Measurements from ENCODE around the gene NUDT15.
A peak's percentile ranks its signal among the peaks of the same experiment; 100 is the strongest.
"Not testable (repeated sequence)": the region's sequence is repeated elsewhere in the genome, so short reads cannot be mapped to it uniquely, and the experiment has no call there.

Gene NUDT15

DNA sequence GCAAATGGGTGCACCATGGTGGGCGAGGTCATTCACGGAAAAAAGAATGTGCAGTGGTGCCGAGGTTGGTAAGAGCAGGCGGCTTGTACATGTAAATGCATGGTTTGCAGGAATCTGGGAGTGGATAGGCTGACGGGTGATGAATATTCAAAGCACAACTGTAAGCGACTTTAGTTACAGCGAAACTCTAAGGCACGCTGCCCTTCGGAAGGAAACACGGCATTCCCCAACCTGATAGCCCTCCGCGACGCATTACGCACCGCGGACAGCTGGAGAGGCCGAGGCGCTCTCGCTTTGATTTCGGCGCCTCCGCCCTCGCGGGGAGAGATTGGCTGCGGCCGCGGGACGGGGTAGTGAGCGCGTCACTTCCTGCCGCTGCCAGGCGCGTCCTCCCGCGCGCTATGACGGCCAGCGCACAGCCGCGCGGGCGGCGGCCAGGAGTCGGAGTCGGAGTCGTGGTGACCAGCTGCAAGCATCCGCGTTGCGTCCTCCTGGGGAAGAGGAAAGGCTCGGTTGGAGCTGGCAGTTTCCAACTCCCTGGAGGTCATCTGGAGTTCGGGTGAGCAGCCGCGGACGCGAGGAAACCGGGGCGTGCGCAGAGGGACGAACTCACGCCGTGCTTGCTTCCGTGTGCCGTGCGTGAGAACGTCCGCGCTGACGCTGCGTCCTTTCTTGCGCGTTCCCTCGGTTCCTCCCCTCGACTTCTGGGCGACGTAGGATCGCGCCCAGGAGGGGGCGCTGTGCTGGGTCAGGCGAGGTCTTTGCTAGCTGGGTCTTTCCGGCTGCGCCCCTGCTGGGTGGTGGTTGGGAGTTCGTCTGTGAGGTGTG is at the start of gene NUDT15:
TSS of gene NUDT15 (plus strand) at position 381 of the 828 bp plus-strand sequence. CDS start at position 402, 21 bp downstream.
- peak; percentile 76 to 89 (median 86) for DNase-seq (ENCODE audit: low read depth in 3 of 3)

DNA sequence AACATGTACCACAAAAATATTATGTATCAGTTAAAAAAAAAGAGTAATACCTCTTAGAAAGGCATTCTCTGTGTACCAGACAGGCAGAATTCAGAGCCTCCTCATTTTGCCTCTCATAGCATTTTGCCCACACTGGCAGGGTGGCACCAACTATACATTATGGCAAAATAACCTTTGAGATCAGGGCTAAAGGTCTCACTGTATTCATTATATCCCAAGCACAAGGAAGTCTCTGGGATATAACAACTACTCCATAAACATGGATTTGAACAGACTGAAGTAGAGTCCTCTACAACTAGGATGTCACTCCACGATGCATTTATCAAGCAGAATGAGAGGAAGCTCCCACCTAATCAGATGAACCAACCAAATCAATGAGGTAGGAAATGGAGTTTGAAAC is 47.1 kb upstream of the NUDT15 start:
- no peak for DNase-seq (ENCODE audit: low read depth in 3 of 3)

DNA sequence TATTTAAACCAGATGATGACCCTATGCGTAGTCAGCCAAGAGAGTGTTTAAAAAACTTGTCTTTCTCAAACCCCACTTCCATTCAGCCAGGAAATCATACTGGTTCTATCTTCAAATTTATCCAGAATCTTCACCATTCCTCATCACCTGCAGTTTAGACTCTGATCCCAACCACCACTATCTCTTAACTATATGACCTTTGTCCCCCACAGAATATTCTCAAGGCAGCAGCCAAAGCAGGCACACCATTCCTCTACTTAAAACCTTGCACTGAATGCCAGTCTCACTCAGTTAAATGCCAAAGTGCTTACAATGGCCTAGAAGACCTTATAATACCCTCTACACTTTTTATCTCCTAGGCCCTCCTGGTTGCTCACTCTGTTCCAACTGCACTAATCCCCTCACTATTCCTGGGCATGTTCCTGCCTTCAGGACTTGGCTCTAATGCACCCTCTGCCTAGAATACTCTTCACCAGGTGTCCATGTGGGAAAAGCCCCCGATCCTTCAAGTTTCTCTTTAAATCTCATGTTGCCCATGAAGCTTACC is 46.5 kb upstream of the NUDT15 start:
- DNase-seq (ENCODE audit: low read depth in 3 of 3): no peak

DNA sequence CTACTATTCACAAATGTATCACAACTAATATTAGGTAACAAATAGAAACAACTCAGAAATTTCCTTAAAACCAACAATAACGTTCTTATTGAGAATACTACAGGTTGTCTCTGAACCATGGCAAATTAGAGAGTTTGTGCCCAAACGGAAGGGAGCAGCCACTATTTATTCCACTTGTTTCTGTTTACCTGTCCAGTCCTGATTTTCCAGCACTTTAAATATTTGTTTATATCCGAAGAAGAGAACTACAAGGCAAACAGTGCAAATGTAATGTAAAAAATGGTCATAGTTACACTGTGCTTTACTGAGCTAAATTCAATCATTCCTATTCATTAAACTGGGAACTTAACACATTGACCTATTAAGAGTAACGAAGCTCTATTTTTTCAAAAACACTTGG is 45.7 kb upstream of the NUDT15 start:
- no peak for DNase-seq (ENCODE audit: low read depth in 3 of 3)

DNA sequence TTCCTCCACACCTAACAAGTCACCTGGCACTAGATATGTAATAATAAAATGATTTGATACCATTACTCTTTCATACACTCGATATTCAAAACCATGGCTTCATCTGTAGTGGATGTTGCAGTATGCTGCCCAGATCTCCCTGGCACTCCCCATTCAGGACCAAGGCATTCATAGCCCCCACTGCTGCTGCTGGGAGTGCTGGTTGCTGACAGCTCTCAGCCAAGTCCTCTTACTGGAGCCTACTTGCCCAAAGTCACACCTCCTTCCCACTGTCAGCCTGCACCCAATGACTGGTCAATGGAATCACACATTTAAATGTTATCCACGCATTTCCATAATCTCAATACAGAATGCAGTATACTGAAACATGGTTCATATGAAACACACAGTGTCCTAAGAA is 40.1 kb upstream of the NUDT15 start:
- no peak for DNase-seq (ENCODE audit: low read depth in 3 of 3)

DNA sequence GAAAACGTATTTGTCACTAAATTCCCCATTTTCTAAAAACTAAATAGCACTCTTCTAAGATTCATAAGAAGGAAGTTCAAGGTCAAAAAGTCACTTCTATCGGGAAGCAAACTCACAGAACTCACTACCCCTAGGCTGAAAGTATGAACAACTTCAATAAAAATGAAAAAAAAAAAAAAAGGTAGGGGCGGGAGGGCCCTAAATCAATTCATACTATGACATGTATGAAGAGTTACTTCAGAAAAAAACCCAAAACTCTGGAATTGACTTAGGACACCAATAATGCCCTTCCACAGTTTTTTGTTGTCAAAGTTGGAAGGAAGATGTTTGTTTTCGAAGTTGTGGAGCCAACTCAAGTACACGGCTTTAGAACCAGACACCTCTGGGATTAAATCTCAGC is 37.6 kb upstream of the NUDT15 start:
- no peak for DNase-seq (ENCODE audit: low read depth in 3 of 3)

DNA sequence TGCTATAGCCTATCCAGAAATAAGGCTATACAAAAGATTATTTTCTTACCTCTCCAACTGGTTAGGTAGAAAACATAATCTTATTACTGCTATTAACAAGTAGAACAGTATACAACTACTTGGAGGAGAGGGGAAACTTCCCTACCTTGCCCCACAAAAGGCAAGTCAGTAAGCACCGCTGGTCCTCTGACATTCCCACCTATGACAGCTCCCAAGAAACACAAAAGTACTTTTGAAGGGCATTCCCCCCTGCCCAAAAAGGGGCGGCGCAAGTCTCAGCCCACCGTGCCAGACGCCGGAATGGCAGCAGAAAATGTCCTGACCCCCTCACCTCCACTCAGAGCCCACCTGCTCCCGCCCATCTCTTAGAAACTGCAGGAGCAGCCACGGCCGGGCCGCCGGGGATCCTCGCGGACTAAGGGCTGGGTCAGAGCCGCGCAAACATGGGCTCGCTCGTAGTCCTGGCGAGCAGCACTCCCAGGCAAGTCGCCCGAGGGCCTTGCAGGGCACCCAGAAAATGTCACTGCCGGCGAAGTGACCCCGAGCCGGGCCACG is 36.9 kb upstream of the NUDT15 start:
- DNase-seq (ENCODE audit: low read depth in 3 of 3): no peak

DNA sequence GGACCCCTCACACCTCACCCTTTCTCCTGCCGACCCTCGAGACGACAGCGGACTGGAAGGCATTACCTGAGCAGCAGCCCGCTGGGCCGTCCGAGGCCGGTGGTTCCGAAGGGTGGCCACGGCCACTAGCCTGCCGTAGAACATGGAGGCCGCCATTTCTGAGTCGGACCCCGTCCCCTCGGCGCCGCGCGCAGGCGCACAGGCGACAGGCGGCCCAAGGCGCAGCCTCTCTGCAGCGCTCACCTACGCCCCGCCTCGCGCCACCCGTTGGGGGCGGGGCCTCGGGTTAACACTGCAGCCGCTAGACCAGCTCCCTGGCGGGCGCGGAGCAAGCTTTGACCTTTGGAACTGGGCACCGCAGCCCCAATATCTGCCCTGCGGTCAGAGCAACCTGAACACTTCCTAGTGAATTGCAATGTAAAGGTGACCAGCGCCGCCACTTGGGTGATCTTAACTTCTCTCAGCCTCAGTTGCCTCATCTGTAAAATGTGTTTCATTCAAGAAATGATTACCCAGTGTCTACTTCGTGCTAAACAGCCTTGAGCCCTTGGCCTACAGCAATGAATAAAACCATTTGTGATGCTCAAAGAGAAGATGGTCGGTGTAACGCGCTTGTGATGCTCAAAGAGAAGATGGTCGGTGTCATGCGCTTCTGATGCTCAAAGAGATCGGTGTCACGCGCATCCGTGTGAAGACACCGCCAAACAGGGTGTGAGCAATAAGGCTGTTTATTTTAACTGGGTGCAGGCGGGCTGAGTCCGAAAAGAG is 36.2 kb upstream of the NUDT15 start, which contains the start of gene SUCLA2:
TSS of gene SUCLA2 (minus strand) at position 160 of the 768 bp plus-strand sequence. CDS start at position 156, 4 bp downstream.
- peak; percentile 78 to 88 (median 85) for DNase-seq (ENCODE audit: low read depth in 3 of 3)

DNA sequence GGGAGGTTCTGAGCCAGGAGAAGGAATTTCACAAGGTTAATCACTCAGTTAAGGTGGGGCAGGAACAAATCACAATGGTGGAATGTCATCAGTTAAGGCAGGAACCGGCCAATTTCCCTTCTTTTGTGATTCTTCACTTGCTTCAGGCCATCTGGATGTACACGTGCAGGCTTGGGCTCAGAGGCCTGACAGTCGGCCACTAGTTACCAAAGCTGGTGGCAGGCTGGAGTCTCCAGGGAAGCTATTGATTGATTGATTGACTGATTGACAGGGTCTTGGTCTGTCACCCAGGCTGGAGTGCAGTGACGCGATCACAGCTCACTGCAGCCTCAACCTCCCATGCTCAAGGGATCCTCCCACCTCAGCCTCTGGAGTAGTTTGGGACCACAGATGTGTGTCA is 35.5 kb upstream of the NUDT15 start:
- DNase-seq (ENCODE audit: low read depth in 3 of 3): not testable (repeated sequence)

DNA sequence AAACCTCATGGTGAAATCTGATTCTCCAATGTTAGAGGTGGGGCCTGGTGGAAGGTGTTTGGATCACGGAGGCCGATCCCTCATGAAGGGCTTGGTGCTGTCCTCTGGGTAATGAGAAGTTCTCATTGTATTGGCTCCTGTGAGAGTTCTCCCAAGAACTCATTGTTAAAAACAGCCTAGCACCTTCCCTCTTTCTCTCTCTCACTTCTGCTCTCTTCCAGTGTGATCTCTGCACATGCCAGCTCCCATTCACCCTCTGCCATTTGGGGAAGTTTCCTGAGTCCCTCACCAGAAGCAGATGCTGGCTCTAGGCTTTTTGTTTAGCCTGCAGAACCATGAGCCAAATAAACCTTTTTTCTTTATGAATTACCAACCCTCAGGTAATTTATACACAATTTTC is 33.3 kb upstream of the NUDT15 start:
- no peak for DNase-seq (ENCODE audit: low read depth in 3 of 3)

DNA sequence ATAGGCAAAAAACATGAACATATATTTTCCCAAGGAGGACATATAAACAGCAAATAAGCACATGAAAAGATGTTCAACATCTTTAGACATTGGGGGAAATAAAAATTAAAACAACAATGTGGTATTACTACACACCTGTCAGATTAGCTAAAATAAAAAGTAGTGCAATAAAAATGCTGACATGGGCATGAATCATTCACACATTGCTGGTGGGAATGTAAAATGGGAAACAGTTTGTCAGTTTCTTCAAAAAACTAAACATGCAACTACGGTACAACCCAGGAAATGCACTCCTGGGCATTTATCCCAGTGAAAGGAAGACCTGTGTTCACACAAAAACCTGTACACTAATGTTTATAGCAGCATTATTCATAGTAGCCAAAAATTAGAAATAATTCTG is 31.1 kb upstream of the NUDT15 start:
- DNase-seq (ENCODE audit: low read depth in 3 of 3): no peak

DNA sequence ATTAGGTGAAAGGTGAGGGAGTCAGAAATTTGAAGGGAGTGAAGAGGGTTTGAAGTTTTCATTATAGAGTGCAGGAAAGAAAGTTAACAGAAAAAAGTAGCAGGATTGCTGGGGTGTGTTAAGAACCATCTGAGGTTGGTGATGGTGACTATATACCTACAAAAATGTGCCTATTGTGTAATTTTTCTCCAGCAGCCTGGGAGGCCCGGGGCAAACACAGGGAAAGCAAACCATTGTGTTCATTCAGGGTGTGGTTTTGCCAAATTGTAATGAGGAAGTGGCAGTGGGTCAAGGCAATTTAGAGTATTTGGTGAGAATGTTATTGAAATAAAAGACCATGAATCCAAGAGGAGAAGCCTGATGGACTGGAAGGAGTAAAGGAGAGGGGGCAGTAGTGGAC is 28.2 kb upstream of the NUDT15 start:
- DNase-seq (ENCODE audit: low read depth in 3 of 3): no peak

DNA sequence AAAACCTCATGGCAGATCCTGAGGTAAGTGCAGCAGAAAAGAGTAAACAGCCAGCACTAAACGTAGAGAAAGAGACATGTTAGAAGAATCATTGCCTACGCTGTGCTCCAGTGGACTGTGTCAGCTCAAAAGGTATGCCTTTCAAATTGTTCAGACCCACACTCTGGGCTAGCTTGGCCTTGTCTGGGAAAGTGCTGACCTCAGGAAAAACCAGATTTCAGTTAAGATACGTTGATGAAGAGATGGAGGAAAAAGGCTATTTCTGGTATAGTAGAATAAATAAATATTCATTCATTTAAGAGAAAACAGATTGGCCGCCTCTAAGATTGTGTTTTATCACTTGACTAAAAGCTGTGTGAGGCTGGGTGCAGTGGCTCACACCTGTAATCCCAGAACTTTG is 26.8 kb upstream of the NUDT15 start:
- no peak for DNase-seq (ENCODE audit: low read depth in 3 of 3)

DNA sequence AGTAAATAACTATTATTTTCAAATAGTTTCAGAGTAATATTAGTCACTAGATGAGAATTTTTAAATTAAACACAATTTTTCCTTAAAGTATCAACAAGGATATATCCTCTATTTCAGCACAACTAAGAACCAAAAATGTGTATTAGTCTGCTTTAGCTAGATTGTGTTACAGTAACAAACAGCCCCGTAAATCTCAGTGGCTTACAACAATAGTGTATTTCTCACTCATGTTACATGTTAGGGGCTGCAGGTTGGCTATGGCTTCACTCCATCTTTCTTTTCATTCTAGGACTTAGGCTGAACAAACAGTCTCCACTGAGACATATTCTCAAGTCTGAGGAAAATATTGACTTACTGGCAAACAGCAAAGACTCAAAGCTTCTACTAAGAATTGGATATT is 24.9 kb upstream of the NUDT15 start:
- DNase-seq (ENCODE audit: low read depth in 3 of 3): no peak

DNA sequence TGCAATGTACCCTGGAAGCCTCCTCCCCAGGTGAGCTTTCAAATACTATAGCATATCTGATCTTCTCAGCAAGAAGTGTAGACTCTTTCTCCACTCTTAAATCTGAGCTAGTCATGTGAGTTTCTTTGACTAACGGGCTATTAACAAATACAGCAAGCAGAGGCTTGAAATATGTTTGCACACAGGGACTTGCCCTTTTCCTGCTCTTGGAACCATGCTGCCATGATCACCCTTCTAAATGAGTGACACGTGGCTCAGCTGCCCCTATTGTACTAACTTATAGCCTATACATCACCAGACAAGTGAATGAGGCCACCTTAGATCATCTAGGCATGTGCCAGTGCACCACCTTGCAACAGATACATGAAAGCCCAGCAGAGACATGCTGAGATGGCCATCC is 23.2 kb upstream of the NUDT15 start:
- no peak for DNase-seq (ENCODE audit: low read depth in 3 of 3)

DNA sequence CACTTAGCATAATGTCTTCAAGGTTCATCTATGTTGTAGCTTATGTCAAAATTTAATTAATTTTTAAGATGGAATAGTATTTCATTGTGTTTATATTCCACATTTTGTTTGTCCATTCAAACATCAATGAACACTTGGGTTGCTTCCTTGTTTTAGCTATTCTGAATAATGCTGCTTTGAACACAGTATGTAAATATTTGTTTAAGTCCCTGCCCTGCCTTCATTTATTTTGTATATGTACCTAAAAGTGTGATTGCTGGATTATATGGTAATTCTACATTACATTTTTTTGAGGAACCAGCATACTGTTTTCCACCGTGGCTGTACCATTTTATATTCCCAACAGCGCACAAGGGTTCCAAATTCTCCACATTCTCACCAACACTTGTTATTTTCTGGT is 18.9 kb upstream of the NUDT15 start:
- no peak for DNase-seq (ENCODE audit: low read depth in 3 of 3)

DNA sequence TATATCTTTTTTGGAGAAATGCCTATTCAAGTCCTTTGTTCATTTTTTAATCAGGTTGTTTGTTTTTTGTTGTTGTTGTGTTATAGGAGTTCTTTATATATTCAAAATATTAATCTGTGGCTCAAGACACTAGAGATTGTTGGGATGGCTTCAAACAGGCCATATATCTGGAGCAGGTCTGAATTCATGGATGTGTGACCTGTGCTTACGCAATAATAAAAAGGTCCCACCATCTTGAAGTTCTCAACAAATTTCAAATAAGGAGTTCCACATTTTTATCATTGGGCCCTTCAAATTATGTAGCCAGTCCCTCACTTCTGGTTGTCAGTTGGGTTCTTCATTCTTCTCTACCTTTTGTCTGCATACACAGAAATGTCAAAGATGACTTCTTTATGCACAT is 17.7 kb upstream of the NUDT15 start:
- DNase-seq (ENCODE audit: low read depth in 3 of 3): no peak

DNA sequence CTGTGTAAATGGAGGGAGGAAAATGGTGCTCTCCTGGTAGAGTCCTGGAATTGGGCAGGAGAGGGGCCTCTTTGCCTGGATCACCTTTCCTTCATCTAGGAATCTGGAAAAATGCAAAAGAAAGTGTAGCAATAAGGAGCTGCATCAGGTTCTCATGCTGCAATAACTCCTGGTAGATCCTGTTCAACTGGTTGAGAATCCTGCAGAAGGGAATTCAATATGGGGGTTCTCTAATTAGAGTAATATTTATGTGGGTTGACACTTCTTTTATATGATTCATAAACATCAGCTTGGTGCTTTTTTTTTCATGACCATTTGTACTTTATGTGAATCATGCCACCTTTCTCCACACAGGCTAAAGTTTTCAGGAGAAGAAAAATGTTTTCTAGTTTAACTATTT is 9.5 kb upstream of the NUDT15 start:
- no peak for DNase-seq (ENCODE audit: low read depth in 3 of 3)

DNA sequence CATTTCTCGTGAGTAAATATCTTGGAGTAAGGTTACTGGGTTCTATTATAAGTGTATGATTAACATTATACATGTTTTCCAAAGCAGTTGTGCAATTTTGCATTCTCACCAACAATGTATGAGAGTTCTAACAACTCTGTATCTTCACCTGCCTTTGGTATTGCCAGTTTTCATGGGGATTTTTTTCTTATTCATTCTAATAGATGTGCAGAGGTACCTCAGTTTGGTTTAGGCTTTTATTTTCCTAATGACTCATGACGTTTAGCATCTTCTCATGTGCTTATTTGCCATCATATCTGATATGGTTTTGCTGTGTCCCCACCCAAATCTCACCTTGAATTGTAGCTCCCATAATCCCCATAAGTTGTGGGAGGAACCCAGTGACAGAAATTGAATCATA is 7.7 kb upstream of the NUDT15 start:
- DNase-seq (ENCODE audit: low read depth in 3 of 3): no peak

DNA sequence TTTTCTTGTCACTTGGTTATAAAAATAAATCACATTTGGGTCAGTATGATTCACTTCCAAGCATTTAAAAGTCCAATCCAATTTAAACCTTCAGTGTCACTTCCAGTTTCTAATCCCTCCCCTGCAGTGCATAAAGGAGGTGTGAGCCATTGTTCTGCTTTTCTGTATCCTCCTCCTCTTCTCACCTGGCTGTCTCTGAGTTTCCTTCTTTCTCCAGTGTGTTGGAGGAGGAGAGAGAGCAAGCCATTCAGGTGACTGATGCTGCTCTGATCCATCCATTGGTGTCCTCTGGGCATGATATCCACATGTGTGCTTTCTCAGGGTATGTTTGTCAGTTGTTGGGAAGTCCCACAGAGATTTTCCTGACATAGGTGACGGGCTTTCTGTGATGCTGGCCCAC is 1.2 kb downstream of the NUDT15 start:
- no peak for DNase-seq (ENCODE audit: low read depth in 3 of 3)

DNA sequence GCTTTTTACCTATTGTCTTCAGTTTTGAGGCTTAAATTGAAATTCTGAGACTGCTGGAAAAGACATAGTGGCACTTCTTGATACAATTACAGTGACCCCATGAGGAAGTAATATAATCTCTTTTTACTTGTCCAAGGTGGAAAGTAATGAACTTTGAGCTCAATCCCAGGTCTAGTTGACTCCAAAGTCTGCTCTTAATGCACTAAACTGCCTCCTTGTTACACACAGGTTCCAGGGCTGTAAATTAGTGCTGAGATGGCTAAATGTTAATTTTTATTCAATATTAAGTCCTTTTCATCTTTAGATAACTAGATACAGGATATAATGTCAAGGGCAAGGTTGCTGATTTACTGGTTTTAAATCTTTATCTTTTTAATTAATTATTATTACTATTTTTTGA is 2.5 kb downstream of the NUDT15 start:
- no peak for DNase-seq (ENCODE audit: low read depth in 3 of 3)

DNA sequence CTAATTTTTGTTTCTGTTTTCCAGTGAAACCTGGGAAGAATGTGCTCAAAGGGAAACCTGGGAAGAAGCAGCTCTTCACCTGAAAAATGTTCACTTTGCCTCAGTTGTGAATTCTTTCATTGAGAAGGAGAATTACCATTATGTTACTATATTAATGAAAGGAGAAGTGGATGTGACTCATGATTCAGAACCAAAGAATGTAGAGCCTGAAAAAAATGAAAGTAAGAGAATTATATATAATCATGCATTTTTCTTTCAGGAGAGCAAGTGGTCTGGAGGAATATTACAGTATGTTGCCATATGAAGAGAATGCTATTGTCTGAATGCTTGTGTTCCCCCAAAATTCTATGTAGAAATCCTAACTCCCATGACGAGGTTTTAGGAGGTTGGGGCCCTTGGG is 3.4 kb downstream of the NUDT15 start:
- no peak for DNase-seq (ENCODE audit: low read depth in 3 of 3)

DNA sequence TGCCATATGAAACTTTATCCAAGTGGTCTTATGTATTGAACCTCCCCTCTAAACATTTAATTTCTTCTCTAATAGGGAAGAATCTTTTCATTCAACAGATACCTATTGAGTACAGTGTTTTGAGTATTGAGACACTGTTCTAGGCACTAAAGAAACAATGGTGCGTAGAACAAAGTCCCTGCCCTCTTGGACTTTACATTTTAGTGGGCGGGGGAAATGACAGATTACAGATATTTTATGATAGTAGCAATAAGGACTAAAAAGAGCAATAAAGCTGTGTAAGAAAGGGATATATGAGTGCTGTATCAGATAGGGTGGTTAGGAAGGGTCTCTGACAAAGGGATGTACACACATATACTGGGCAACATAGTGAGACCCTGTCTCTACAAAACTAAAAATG is 5.4 kb downstream of the NUDT15 start:
- no peak for DNase-seq (ENCODE audit: low read depth in 3 of 3)

Data from stimulated activated CD4-positive, alpha-beta T cell treated with anti-CD3 and anti-CD28 coated beads, TNF-alpha, amount 100 ng/mL, for 4 hours (primary cell).